GM12874 (cell line): ENCODE measurements around the gene KLHL29.

Experiments
- TF ChIP-seq, protein P1 (sequence below): IDR thresholded peaks from 2 replicates; pipeline ENCODE4 v1.5.1; 2011; ENCODE audit warnings: low read depth, mild to moderate bottlenecking, control low read depth, low read length, moderate library complexity; ENCODE audit not compliant: insufficient read depth

KLHL29 gene

DNA sequence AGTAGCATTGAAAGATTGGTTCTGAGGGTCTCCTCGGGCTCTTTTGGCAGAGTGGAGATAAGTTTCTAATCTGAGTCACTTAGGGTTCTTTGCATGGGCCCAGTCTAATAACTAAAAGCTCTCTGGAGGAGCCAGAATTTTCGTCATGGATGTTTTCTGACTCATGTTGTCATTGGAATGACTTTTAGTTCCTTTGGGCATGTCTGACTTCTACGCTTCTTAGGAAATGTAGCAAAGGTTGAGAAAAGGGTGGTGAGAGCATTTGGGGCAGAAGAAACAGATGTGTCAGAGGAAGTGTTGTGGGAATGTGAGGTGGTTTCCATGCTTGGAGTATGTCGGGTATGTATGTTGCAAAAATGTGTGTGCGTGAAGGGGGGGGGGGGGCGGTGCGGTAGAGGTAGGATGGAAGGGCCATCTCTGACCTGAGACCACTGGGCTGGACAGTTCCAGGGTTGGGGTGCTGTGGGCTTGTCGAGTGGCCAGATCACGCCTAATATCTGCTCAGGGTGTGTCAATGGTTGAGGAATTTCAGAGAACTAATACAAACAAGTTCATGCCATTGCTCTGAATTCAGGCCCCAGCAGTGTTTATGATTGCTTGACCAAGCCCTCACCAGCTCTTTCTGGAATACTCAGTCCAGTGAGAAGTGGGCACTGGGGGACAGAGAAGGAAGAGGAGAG lies 26.9 kb downstream of the KLHL29 start:
- TF ChIP-seq, protein P1, sequence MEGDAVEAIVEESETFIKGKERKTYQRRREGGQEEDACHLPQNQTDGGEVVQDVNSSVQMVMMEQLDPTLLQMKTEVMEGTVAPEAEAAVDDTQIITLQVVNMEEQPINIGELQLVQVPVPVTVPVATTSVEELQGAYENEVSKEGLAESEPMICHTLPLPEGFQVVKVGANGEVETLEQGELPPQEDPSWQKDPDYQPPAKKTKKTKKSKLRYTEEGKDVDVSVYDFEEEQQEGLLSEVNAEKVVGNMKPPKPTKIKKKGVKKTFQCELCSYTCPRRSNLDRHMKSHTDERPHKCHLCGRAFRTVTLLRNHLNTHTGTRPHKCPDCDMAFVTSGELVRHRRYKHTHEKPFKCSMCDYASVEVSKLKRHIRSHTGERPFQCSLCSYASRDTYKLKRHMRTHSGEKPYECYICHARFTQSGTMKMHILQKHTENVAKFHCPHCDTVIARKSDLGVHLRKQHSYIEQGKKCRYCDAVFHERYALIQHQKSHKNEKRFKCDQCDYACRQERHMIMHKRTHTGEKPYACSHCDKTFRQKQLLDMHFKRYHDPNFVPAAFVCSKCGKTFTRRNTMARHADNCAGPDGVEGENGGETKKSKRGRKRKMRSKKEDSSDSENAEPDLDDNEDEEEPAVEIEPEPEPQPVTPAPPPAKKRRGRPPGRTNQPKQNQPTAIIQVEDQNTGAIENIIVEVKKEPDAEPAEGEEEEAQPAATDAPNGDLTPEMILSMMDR, result no peak

DNA sequence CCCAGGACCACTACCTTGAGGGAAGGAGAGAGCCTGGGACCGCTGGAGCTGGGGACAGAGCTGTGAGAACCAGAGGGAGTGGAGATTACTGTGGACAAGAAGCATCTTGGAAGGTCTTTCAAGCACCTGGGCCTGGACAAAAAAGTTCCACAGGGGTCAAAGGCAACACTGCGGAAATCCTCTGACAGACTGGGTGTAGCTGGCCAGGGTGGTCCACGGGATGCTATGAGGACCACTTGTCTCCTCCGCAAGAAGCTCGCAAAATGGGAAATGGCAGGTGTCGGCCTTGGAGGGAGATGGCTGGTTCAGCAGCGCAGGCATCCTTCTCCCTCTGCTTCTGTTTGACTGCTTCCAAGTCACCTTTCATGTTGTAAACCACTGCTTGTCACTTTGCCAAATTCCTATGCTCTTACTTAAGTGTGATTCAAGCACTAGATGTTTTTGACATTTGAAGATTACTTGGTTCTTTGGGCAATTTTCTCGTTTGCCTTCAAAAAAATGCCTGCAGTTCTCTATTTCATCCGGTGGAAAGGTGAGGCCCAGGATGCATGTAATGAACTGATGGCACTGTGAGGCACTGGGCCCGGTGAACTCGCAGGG lies 27.7 kb downstream of the KLHL29 start:
- TF ChIP-seq, protein P1, result no peak

DNA sequence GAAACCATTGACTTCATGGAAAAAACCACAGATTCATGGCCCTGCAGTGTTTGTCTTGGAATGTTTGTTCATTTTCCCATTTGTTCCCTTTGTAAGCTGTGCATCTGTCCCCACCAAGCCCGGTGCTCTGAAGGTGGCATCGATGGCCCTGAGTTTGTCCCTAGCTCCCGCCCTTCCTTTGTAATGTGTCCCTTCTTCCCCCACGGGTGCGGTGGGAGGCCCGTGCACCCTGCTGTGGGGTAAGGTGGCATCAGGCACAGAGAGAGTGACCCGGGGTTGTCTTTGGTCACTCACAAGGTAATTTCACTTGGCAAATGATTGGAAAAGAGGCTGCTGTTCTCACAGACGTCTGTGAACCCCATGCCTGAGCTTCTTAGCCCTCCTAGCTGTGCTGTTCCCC lies 28.7 kb downstream of the KLHL29 start:
- TF ChIP-seq, protein P1, result no peak

DNA sequence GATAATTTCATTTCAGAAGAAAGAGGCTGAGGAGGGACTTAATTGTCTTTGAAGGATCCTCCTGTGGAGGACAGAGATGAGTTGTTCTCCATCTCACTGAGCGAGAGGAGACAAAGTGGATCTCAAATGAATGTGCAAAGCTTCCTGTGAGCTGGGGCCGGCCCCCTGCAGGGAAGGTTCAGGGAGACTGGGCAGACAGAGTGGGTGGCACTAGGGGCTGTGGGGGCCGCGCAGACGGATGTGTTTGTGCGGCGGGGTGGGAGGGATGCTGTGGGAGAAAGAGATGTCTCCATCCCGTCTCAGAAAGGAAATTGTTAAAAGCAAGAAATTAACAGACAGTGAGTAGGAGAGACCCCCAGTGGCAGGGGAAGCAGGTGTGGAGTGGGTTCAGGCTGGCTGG lies 29.1 kb downstream of the KLHL29 start:
- TF ChIP-seq, protein P1, result no peak

DNA sequence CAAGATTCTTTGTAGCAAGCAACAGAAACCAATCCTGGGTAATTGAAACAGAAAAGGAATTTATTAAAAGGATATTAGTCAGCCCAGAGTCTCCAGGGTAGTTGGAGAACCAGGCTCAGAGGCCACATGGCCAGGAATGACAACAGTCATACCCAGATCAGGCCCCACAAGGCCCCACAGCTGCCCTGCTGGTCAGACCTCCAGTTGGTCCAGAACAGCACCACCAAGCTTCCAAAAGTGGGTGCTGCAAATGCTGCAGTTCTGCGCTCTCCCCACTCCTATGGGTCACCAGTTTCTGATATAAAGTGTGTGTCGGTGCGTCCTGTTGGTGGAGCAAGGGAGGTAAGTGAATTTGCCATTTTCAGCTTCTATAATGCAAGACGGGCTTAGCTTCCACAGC lies 29.9 kb downstream of the KLHL29 start:
- TF ChIP-seq, protein P1, result 0 out of 2 replicates have a peak, but pooled peaks have one; percentile 29

DNA sequence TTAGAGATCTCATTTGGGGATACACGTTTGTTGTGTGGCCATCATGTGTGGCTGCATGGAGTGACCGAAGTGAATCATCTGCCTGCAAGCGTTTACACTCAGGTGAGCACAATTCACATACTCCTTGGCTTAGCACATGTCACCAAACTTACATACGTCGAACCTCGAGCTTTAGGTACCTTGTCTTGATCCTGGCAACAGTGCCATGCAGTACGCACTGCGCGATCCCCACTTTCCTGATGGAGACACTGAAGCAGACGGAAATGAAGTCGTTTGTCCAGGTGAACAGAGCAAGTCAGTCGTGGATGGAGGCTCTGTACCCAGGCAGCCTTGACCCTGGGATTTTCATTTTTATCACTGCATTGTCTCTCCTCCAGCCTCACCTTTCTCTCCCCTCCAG lies 32.3 kb downstream of the KLHL29 start:
- TF ChIP-seq, protein P1, result no peak

DNA sequence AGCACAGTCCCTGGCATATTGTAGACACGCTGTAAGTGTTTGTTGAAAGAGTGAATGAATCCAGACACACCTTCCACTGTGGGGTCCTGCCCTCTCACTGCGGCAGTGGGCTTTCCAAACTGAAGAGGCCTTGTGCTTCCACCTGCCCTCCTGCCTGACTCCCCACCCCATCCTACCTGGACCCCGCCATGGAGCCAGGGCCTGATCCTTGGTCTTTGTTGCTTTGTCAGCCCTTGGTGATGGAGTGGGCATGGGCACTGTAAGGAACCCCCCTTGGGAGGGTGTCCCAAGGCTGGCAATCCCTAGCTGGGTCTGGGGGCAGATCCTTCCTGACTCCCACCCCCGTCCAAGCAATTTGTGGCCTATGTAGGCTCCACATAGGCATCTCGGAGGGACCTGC lies 33.1 kb downstream of the KLHL29 start:
- TF ChIP-seq, protein P1, result no peak
